Coronary artery (tissue), 2 donors: Measurements from ENCODE around the gene PLAAT1.

ENCODE experiments used
- DNase-seq: peaks from one replicate; pipeline ENCODE4 v3.0.0-alpha.2; 2017; ENCODE audit warnings: low spot score
- H3K27ac ChIP-seq, 2 donors: fragments of 200-600 bp; sonication (generic); one replicate each; pipeline ENCODE4 v1.5.1; 2016 to 2019
- H3K4me3 ChIP-seq: fragments of 200-600 bp; sonication (generic); 2 replicates; pipeline ENCODE4 v1.5.1; 2016; ENCODE audit warnings: mild to moderate bottlenecking, moderate library complexity
- CTCF ChIP-seq: fragments of 200-600 bp; sonication (generic); IDR thresholded peaks from one replicate; pipeline ENCODE4 v1.5.1; 2019; ENCODE audit warnings: antibody characterized with exemption

The PLAAT1 gene

GRCh38 chr3:193231201-193231600 lies 9.8 kb upstream of the PLAAT1 start:
- Histone ChIP-seq H3K4me3 (no peak overlapping the region), H3K27ac (no peak overlapping the region)
- no peak for TF ChIP-seq CTCF
- DNase-seq: no peak

- no peak for TF ChIP-seq CTCF
- H3K4me3 ChIP-seq: no peak overlapping the region
- no peak overlapping the region for H3K27ac ChIP-seq
- DNase-seq: no peak
Measured at GRCh38 chr3:193236599-193236998, 4.4 kb upstream of the PLAAT1 start.

GRCh38 chr3:193237030-193237429 lies 4.0 kb upstream of the PLAAT1 start:
- no peak for TF ChIP-seq CTCF
- H3K4me3 ChIP-seq: no peak overlapping the region
- no peak for DNase-seq
- no peak overlapping the region for H3K27ac ChIP-seq

- Histone ChIP-seq H3K27ac (no peak overlapping the region), H3K4me3 (peak overlapping the region; percentile 71)
- DNase-seq: no peak
- TF ChIP-seq CTCF: no peak
Measured at GRCh38 chr3:193240436-193240849, 579 bp upstream of the PLAAT1 start.

GRCh38 chr3:193241716-193242115 lies 694 bp downstream of the PLAAT1 start:
- TF ChIP-seq CTCF: no peak
- DNase-seq: no peak
- Histone ChIP-seq H3K27ac (no peak overlapping the region), H3K4me3 (peak overlapping the region; percentile 71)

- H3K4me3 ChIP-seq: no peak overlapping the region
- no peak for TF ChIP-seq CTCF
- no peak overlapping the region for H3K27ac ChIP-seq
- DNase-seq: no peak
Measured at GRCh38 chr3:193243571-193243970, 2.5 kb downstream of the PLAAT1 start.

- no peak for DNase-seq
- no peak for TF ChIP-seq CTCF
- H3K4me3 ChIP-seq: no peak overlapping the region
- H3K27ac ChIP-seq: no peak overlapping the region
Measured at GRCh38 chr3:193248848-193249468, 7.9 kb downstream of the PLAAT1 start.
